ENCODE measurements around the gene TGOLN2. TPM values are rescaled to one million over a fixed set of nuclear protein-coding genes. Genes with fewer than 3 reads are reported as not detected.
A peak's percentile ranks its signal among the peaks of the same experiment; 100 is the strongest.

Gene TGOLN2
- total and polyA plus RNA-seq, 4 donors, result 56.7 to 114 (median 67.5) TPM

- Histone ChIP-seq H3K4me1 (ENCODE audit: control insufficient read depth in 4 of 4, insufficient read depth in 4 of 4, low read length in 3 of 4) (peaks cover 0 to 8% (median 4%) of the 10 kb centered on the region in 4 donors), H3K27me3 (ENCODE audit: control insufficient read depth in 4 of 4, insufficient read depth in 4 of 4, low read length in 3 of 4) (no peaks in the 10 kb centered on the region), H3K27ac (ENCODE audit: low read depth in 1 of 2, low read length in 2 of 2) (peak overlapping the region in 1 of 2 donors; percentile 61), H3K36me3 (ENCODE audit: control insufficient read depth in 4 of 4, insufficient read depth in 3 of 4, low read depth in 1 of 4, low read length in 3 of 4) (no peaks in the 10 kb centered on the region), H3K4me3 (ENCODE audit: low read depth in 1 of 3, low read length in 3 of 3) (no peak overlapping the region), H3K9me3 (ENCODE audit: control insufficient read depth in 4 of 4, low read length in 3 of 4) (no peaks in the 10 kb centered on the region), H3K9ac (ENCODE audit: low read depth in 1 of 2, low read length in 2 of 2) (no peak overlapping the region)
- TF ChIP-seq RAD21 (IDR thresholded peaks at IDR 0.05) (no peak), HNF4G (IDR thresholded peaks at IDR 0.05) (no peak), TAF1 (conservative IDR thresholded peaks at IDR 0.05) (no peak), MAX (IDR thresholded peaks at IDR 0.05) (no peak), FOXA2 (IDR thresholded peaks at IDR 0.05) (no peak), HNF4A (conservative IDR thresholded peaks at IDR 0.05) (no peak), ZBTB33 (IDR thresholded peaks at IDR 0.05) (no peak), JUND (IDR thresholded peaks at IDR 0.05) (no peak), NR2F2 (IDR thresholded peaks at IDR 0.05) (no peak), GABPA (IDR thresholded peaks at IDR 0.05 in 1 of 2, conservative IDR thresholded peaks at IDR 0.05 in 1 of 2) (no peak), YY1 (IDR thresholded peaks at IDR 0.05) (no peak), EGR1 (IDR thresholded peaks at IDR 0.05; ENCODE audit: low read depth in 2 of 2) (no peak), RXRA (IDR thresholded peaks at IDR 0.05) (no peak), CTCF (IDR thresholded peaks at IDR 0.05; ENCODE audit: low read depth, low read length, missing input control) (no peak), FOXA1 (IDR thresholded peaks at IDR 0.05) (no peak)
- no peak for DNase-seq (ENCODE audit: low spot score)
- WGBS, result 51% methylated on average over 4 of the region's 4 CpGs
These were observed 36.3 kb downstream of the TGOLN2 start for GRCh38 chr2:85291425-85292023.

GRCh38 chr2:85288244-85288725 is 39.5 kb downstream of the TGOLN2 start:
- no peak for DNase-seq (ENCODE audit: low spot score)
- Histone ChIP-seq H3K4me3 (ENCODE audit: low read depth in 1 of 3, low read length in 3 of 3) (no peak overlapping the region), H3K9ac (ENCODE audit: low read depth in 1 of 2, low read length in 2 of 2) (no peak overlapping the region), H3K9me3 (ENCODE audit: control insufficient read depth in 4 of 4, low read length in 3 of 4) (no peaks in the 10 kb centered on the region), H3K4me1 (ENCODE audit: control insufficient read depth in 4 of 4, insufficient read depth in 4 of 4, low read length in 3 of 4) (peaks cover 0 to 6% (median under 1%) of the 10 kb centered on the region in 4 donors), H3K36me3 (ENCODE audit: control insufficient read depth in 4 of 4, insufficient read depth in 3 of 4, low read depth in 1 of 4, low read length in 3 of 4) (no peaks in the 10 kb centered on the region), H3K27me3 (ENCODE audit: control insufficient read depth in 4 of 4, insufficient read depth in 4 of 4, low read length in 3 of 4) (no peaks in the 10 kb centered on the region), H3K27ac (ENCODE audit: low read depth in 1 of 2, low read length in 2 of 2) (no peak overlapping the region)
- TF ChIP-seq REST (IDR thresholded peaks at IDR 0.05) (no peak), CTCF (IDR thresholded peaks at IDR 0.05; ENCODE audit: low read depth, low read length, missing input control) (no peak), GABPA (IDR thresholded peaks at IDR 0.05 in 1 of 2, conservative IDR thresholded peaks at IDR 0.05 in 1 of 2) (no peak), ATF3 (IDR thresholded peaks at IDR 0.05) (no peak), YY1 (IDR thresholded peaks at IDR 0.05) (no peak), JUND (IDR thresholded peaks at IDR 0.05) (no peak), RXRA (IDR thresholded peaks at IDR 0.05) (no peak), RAD21 (IDR thresholded peaks at IDR 0.05) (no peak), EGR1 (IDR thresholded peaks at IDR 0.05; ENCODE audit: low read depth in 2 of 2) (no peak), HNF4A (conservative IDR thresholded peaks at IDR 0.05) (no peak), TAF1 (conservative IDR thresholded peaks at IDR 0.05) (no peak), FOXA1 (IDR thresholded peaks at IDR 0.05) (no peak), ZBTB33 (IDR thresholded peaks at IDR 0.05) (no peak), SP1 (IDR thresholded peaks at IDR 0.05) (no peak)
- 84% methylated on average over 10 of the region's 10 CpGs for WGBS
